Forelimb muscle (tissue), 1 donor: Measurements from ENCODE around the gene PLEKHA8. TPM values are rescaled to one million over a fixed set of nuclear protein-coding genes. Genes with fewer than 3 reads are reported as not detected.

Experiments
- DNase-seq: peaks from one replicate; pipeline ENCODE4 v3.0.0-alpha.2; 2013; ENCODE audit warnings: low read depth
- polyA plus RNA-seq: library from polyadenylated mRNA; unstranded; fragments of 120-200 nt; gene quantifications from one replicate; pipeline ENCODE4 v1.2.1, GENCODE V29; 2013; ENCODE audit not compliant: insufficient read length

PLEKHA8 gene
- polyA plus RNA-seq, 1 donor, result 11.2 TPM

DNA sequence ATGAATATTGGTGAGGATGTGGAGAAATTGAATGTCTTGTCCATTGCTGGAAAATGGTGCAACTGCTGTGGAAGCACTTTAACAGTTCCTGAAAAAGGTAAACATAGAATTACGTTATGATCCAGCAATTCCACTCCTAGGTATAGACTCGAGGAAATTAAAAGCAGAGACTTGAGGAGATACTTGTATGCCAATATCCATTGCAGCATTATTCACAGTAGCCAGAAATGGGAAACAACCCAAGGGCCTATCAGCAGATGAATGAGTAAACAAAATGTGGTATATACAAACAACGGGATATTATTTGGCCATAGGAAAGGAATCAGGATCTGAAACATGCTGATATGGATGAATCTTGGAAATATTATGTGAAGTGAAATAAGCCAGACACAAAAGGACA lies 74.1 kb downstream of the PLEKHA8 start:
- DNase-seq, result no peak

GRCh38 chr7:30104157-30104556 lies 75.9 kb downstream of the PLEKHA8 start:
- no peak for DNase-seq

DNA sequence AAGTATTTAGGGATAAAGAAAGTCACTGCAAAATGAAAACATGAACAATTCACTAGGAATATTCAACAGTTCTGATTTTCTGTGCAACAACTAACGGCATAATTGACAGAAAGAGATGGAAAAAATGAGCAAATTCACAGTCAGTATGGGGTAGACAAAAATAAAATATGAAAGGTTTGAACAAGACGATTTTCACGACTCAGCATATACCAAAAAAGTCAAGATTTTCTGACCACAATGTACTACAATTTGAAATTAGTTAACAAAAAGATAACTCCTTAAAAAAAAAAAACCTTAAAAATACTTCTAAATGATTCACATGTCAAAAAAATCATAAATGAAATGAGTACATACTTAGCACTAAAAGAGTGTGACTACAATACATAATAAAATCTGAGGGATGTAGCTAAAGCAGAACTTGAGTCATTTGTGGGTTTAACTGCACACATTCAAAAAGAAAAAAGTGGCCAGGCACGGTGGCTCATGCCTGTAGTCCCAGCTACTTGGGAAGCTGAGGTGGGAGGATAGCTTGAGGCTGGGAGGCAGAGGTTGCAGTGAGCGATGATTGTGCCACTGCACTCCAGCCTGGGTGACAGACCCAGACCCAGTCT lies 84.0 kb downstream of the PLEKHA8 start:
- no peak for DNase-seq

DNA sequence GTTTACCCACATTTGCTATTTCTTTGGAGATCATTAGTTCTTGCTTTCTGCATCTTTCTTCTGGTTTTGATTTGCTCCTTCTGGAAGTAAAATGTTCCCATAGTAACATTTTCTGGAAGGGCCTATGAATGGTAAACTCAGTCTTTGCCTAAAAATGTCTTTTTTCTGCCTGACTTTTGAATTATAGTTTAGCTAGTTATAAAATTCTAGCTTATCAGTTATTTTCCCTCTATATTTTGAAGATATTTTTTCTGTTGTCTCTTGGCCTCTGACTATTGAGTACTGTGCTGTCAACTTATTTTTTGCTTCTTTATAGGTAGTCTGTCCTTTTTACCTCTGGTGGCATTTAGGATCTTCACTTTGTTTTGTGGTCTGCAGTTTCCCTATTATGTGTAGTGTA lies 84.9 kb downstream of the PLEKHA8 start:
- DNase-seq, result no peak

GRCh38 chr7:30114536-30115238 lies 86.5 kb downstream of the PLEKHA8 start:
- DNase-seq, result no peak

DNA sequence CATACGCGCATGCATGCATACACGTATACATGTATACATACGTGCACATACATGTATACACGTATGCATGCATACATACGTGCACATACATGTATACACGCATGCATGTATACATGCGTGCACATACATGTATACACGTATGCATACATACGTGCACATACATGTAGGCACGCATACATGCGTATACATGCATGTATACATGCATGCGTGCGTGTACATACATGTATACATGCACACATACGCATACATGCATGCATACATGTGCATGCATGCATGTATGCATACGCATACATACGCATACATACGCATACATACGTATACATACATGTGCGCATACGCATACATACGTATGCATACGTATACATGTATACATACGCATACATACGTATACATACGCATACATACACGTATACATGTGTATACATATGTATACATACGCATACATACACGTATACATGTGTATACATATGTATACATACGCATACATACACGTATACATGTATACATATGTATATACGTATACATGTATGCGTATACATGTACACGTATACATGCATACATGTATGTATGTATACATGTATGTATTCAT lies 87.6 kb downstream of the PLEKHA8 start:
- DNase-seq, result no peak

GRCh38 chr7:30116771-30117170 lies 88.6 kb downstream of the PLEKHA8 start:
- no peak for DNase-seq

GRCh38 chr7:30117896-30118295 lies 89.7 kb downstream of the PLEKHA8 start:
- DNase-seq, result no peak

GRCh38 chr7:30119890-30120577 lies 91.8 kb downstream of the PLEKHA8 start:
- no peak for DNase-seq

DNA sequence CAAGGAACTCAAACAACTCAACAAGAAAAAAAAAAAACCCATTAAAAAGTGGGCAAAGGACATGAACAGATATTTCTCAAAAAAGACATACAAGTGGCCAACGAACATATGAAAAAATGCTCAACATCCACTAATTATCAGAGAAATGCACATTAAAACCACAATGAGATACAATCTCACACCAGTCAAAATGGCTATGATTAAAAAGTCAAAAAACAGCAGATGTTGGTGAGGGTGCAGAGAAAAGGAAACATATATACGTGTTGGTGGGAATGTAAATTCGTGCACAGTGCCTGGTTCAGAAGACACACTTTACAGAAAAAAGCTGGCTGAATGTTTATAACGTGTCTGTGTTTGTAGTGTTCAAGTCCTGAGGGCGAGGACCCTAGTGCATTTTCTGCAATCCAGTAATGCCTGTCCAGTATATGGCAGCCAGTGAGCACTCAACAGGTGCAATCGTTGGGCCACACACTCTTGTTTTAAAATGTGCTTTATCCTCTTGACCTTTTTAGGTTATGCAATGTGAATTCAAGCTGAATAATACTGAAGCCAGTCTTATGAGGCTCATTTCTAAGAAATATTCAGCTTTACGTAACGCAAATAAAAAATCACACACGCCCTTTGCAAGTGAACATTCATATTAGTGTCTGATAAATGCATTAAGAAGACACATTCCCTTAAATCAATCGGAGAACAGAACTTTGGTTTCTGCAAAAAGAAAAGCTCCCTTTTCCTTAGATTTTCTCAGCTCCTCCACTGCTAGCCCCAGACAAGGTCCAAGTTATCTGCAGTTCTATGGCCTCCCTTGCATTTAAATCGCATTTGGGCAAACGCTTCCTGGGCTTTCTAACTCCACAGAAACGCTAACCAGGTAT lies 105.8 kb downstream of the PLEKHA8 start:
- DNase-seq, result no peak

DNA sequence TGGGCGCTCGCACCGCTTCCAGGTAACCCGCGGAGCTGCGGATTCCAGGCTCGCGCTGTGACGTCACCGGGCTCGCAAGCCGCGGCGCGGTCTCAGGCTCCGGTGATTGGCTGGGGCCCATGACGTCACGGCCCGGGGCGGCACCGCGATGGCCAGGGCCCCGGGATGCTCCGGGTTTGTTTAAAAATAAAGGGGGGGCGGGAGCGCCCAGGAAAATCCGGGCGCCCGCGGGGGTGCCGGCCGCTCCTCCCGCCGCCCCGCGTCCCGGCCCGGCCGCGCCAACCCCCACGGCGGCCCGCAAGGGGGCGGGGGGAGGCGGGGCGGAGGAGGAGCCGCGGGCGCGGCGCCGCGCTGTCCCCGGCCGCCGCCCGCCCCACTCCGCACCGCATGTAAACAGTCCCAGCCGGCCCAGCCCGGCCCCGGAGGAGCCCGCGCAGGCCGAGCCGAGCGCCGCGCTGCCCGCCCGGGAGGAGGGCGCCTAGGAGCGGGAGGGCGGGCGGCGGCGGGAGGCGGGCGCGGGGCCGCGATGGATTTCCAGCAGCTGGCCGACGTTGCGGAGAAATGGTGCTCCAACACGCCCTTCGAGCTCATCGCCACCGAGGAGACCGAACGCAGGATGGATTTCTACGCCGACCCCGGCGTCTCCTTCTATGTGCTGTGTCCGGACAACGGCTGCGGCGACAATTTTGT lies 106.5 kb downstream of the PLEKHA8 start, which contains the start of gene MTURN:
Gene MTURN (plus strand): TSS at position 376 of the 690 bp plus-strand sequence. CDS start 151 bp downstream, at position 527.
- peak; percentile 28 for DNase-seq

- DNase-seq, result no peak
These were observed 107.3 kb downstream of the PLEKHA8 start for GRCh38 chr7:30135301-30136116.

DNA sequence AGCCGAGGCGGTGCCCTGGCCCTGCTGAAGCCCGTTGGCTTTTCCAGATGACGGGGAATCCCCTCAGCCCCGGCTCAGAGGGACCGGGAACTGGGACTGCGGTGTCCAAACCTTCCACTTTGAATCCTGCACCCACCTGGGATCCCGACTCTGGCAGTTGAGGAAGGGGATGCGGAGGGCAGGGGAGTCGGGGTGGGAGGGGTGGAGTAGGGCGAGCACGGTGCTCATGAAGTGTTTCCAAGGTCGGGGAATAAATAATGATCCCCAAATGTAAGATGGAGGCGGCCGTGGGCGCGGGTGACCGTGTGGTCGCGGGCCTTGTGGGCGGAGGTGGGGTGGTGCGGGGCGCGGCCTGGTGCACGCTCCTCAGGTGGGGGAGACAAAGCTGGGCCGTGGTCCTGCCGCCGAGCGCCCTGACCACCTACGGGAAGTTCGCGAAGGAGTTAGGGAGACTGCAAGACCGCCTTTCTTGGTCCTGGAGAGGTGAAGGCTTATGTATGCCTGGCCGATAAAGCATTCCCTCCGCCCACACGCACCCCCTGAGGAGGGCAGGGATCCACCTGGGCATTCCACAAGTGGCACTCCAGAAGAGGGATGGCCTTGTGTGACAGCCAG lies 108.0 kb downstream of the PLEKHA8 start:
- no peak for DNase-seq

GRCh38 chr7:30136743-30137485 lies 108.7 kb downstream of the PLEKHA8 start:
- DNase-seq, result no peak

DNA sequence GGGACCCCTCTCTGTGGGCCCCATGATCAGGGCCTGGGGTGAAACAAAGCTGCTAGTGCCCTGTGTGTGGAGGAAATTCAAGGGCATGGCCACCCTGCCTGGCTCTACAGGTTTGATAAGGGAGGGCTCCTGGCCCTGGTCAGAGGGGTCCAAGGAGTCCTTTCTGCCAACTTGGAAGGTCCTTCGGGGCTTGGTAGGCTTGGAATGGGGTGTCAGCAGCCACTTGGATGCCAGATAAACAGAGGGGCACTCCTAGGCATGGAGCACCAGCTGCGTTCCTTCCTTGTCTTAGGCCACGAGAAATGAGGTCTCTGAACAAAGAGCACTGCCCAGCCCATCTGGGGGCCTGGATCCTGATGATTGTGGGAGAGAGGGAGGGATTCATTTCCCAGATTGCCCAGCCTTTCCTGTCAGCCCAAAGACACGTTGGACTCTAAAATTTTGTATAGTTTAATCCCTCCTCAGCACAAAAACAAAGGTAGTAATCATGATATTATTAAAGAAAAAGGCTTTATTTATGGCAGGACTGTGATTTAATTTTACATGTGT lies 111.7 kb downstream of the PLEKHA8 start:
- no peak for DNase-seq

- no peak for DNase-seq
These were observed 112.2 kb downstream of the PLEKHA8 start for GRCh38 chr7:30140456-30140855.

GRCh38 chr7:30142710-30143109 lies 114.5 kb downstream of the PLEKHA8 start:
- no peak for DNase-seq

DNA sequence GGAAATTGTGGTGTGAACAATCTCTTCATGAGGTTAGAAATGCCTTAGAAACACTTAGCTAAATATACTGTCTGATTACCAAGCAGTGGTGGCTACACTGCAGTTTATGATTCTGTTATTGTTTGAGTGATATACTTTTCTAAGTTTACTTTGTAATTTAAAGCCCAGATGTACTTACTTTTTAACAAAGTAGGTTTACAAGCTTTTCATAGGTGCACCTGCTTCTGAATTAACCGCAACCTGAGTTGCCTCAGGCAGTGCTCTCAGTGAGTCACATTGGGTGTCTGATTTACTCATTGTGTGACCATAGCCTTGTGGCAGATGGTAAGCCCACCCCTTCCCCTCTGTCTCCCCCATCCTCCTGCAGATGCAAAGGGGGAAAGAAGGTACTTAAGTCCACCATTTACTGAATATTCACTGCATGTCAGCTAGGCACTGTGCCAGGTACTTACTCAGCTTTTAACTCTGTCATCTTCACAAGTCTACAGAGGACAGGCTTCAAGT lies 115.6 kb downstream of the PLEKHA8 start:
- no peak for DNase-seq
